HEK293T (cell line): ENCODE data around the gene TIMM50.

ENCODE experiments used
- CTCF ChIA-PET: fragments of 350-600 bp; formaldehyde crosslinking; extraction: SDS; loops from one replicate; lab custom pipeline; 2021; ENCODE audit warnings: antibody characterized with exemption, inconsistent platforms; lab: Yijun Ruan, JAX
- POLR2A ChIA-PET: fragments of 350-600 bp; formaldehyde crosslinking; extraction: SDS; loops from one replicate; lab custom pipeline; 2020; ENCODE audit warnings: antibody characterized with exemption, inconsistent platforms; lab: Yijun Ruan, JAX
- DNase-seq: peaks from one replicate; pipeline ENCODE4 v3.0.0; 2012; ENCODE audit warnings: mixed read lengths; ENCODE audit errors: extremely low spot score
- ARNT ChIP-seq: fragments of 450-650 bp; IDR thresholded peaks from 2 replicates; pipeline ENCODE4 v1.6.1; 2017; ENCODE audit warnings: mild to moderate bottlenecking
- BHLHE40 ChIP-seq: fragments of 450-650 bp; IDR thresholded peaks from 2 replicates; pipeline ENCODE4 v1.6.1; 2016; ENCODE audit warnings: mild to moderate bottlenecking, moderate library complexity, borderline replicate concordance
- CTBP1 ChIP-seq: fragments of 450-650 bp; IDR thresholded peaks from 2 replicates; pipeline ENCODE4 v1.6.1; 2016; ENCODE audit warnings: borderline replicate concordance
- ELF4 ChIP-seq: fragments of 450-650 bp; IDR thresholded peaks from 2 replicates; pipeline ENCODE4 v1.6.1; 2017; ENCODE audit warnings: antibody characterized with exemption
- FOXA1 ChIP-seq: fragments of 450-650 bp; IDR thresholded peaks from 2 replicates; pipeline ENCODE4 v1.6.1; 2016; ENCODE audit warnings: mild to moderate bottlenecking
- FOXK2 ChIP-seq: fragments of 450-650 bp; IDR thresholded peaks from 2 replicates; pipeline ENCODE4 v1.6.1; 2016; ENCODE audit warnings: mild to moderate bottlenecking
- FOXM1 ChIP-seq: fragments of 450-650 bp; IDR thresholded peaks from 2 replicates; pipeline ENCODE4 v1.6.1; 2017; ENCODE audit warnings: mild to moderate bottlenecking, borderline replicate concordance
- HDGF ChIP-seq: fragments of 450-650 bp; IDR thresholded peaks from 2 replicates; pipeline ENCODE4 v1.6.1; 2017; ENCODE audit warnings: antibody characterized with exemption, borderline replicate concordance
- L3MBTL2 ChIP-seq: fragments of 450-650 bp; conservative IDR thresholded peaks from 2 replicates; pipeline ENCODE4 v1.6.1; 2016; ENCODE audit warnings: mild to moderate bottlenecking
- LEF1 ChIP-seq: fragments of 450-650 bp; IDR thresholded peaks from 2 replicates; pipeline ENCODE4 v1.6.1; 2017; ENCODE audit warnings: mild to moderate bottlenecking, borderline replicate concordance
- NFRKB ChIP-seq: fragments of 450-650 bp; IDR thresholded peaks from 2 replicates; pipeline ENCODE4 v1.6.1; 2016; ENCODE audit warnings: mild to moderate bottlenecking, moderate library complexity
- PKNOX1 ChIP-seq: fragments of 450-650 bp; IDR thresholded peaks from 2 replicates; pipeline ENCODE4 v1.6.1; 2016
- SP1 ChIP-seq: fragments of 450-650 bp; IDR thresholded peaks from 2 replicates; pipeline ENCODE4 v1.6.1; 2017
- SUZ12 ChIP-seq: fragments of 450-650 bp; IDR thresholded peaks from 2 replicates; pipeline ENCODE4 v1.6.1; 2016; ENCODE audit warnings: mild to moderate bottlenecking
- TARDBP ChIP-seq: fragments of 450-650 bp; IDR thresholded peaks from 2 replicates; pipeline ENCODE4 v1.6.1; 2016
- ZNF384 ChIP-seq: fragments of 450-650 bp; IDR thresholded peaks from 2 replicates; pipeline ENCODE4 v1.6.1; 2016

The TIMM50 gene

GRCh38 chr19:39435499-39436349, 44.9 kb upstream of the TIMM50 start, which contains the start of gene RPS16:
Gene RPS16, minus strand, starts transcription at chr19:39435949. Its CDS starts 54 bp downstream, at chr19:39435895.
- peak; percentile 96 for DNase-seq
- TF ChIP-seq ELF4 (peak; percentile 96), L3MBTL2 (peak; percentile 54; the same call in 1 of the 2 replicates), TARDBP (no peak), SP1 (no peak), BHLHE40 (no peak), ZNF384 (no peak), NFRKB (no peak)
- CTCF ChIA-PET = interaction anchor here (0.6 to 1.5 kb wide), 4 partner anchors 15 to 97 kb away, joined by 3 to 5 read pairs (median 4); partner anchors contain the start of genes EID2B and PLEKHG2
- POLR2A ChIA-PET = interaction anchor here (0.6 to 1.9 kb wide), 65 partner anchors 9 to 1186 kb away, joined by 3 to 78 read pairs (median 5); partner anchors contain the start of genes DLL3, EID2B, MED29 and PAF1

GRCh38 chr19:39436350-39436716, 44.3 kb upstream of the TIMM50 start:
- DNase-seq = no peak
- CTCF ChIA-PET = interaction anchor here (0.6 to 1.5 kb wide), 4 partner anchors 15 to 96 kb away, joined by 3 to 5 read pairs (median 4); partner anchors contain the start of genes EID2B and PLEKHG2
- POLR2A ChIA-PET = interaction anchor here (0.6 to 1.9 kb wide), 63 partner anchors 9 to 1186 kb away, joined by 3 to 78 read pairs (median 5); partner anchors contain the start of genes DLL3, EID2B, MED29 and PAF1
- no peak for TF ChIP-seq FOXA1
- TF ChIP-seq BHLHE40 = no peak
- TF ChIP-seq LEF1 = no peak
- no peak for TF ChIP-seq FOXK2
- TF ChIP-seq HDGF = no peak
- TF ChIP-seq SP1 = no peak
- TF ChIP-seq FOXM1 = no peak
- no peak for TF ChIP-seq ZNF384
- TF ChIP-seq SUZ12 = no peak
- TF ChIP-seq ELF4 = no peak
- TF ChIP-seq NFRKB = no peak
- TF ChIP-seq CTBP1 = no peak
- TF ChIP-seq TARDBP = no peak
- no peak for TF ChIP-seq L3MBTL2
- no peak for TF ChIP-seq PKNOX1
- no peak for TF ChIP-seq ARNT

GRCh38 chr19:39438270-39438934, 42.2 kb upstream of the TIMM50 start:
- no peak for DNase-seq
- CTCF ChIA-PET = interaction anchor here (0.7 to 1.4 kb wide), 2 partner anchors 36 to 109 kb away, joined by 7 to 8 read pairs; no protein-coding TSS in a partner anchor
- TF ChIP-seq TARDBP (no peak), FOXK2 (no peak), LEF1 (no peak), SP1 (no peak), HDGF (no peak), PKNOX1 (no peak), BHLHE40 (no peak), ARNT (no peak), FOXM1 (no peak), NFRKB (no peak), FOXA1 (no peak), L3MBTL2 (no peak), CTBP1 (no peak), SUZ12 (no peak), ZNF384 (no peak), ELF4 (no peak)
- POLR2A ChIA-PET = interaction anchor here (1.4 kb wide), 1 partner anchor 94 kb away, joined by 3 read pairs; the partner anchor contains the start of gene EID2B

GRCh38 chr19:39444598-39445195, 35.9 kb upstream of the TIMM50 start:
- ChIA-PET POLR2A (interaction anchor here (0.8 to 6.1 kb wide), 11 partner anchors 9 to 102 kb away, joined by 3 to 62 read pairs (median 5); partner anchors contain the start of genes EID2, RPS16 and TIMM50), CTCF (interaction anchor here (0.6 kb wide), 2 partner anchors 21 to 30 kb away, joined by 4 to 6 read pairs; no protein-coding TSS in a partner anchor)
- no peak for DNase-seq

More at GRCh38 chr19:39444598-39445195, 35.9 kb upstream of the TIMM50 start:
- no peak for TF ChIP-seq NFRKB
- no peak for TF ChIP-seq FOXK2
- TF ChIP-seq SP1 = no peak
- TF ChIP-seq ARNT = no peak
- TF ChIP-seq ELF4 = no peak
- no peak for TF ChIP-seq BHLHE40
- TF ChIP-seq ZNF384 = no peak
- TF ChIP-seq LEF1 = no peak
- no peak for TF ChIP-seq L3MBTL2
- TF ChIP-seq FOXA1 = no peak
- TF ChIP-seq SUZ12 = no peak
- no peak for TF ChIP-seq HDGF
- TF ChIP-seq CTBP1 = no peak
- TF ChIP-seq PKNOX1 = no peak
- no peak for TF ChIP-seq TARDBP
- TF ChIP-seq FOXM1 = no peak
